Activated CD8-positive, alpha-beta memory T cell treated with anti-CD3 and anti-CD28 coated beads, Interleukin-2, amount 50 U/mL, for 48 hours (primary cell): ENCODE data around the gene MESD.

ENCODE experiments used
- DNase-seq: peaks from one replicate; pipeline ENCODE4 v3.0.0-alpha.2; 2020

The MESD gene

DNA sequence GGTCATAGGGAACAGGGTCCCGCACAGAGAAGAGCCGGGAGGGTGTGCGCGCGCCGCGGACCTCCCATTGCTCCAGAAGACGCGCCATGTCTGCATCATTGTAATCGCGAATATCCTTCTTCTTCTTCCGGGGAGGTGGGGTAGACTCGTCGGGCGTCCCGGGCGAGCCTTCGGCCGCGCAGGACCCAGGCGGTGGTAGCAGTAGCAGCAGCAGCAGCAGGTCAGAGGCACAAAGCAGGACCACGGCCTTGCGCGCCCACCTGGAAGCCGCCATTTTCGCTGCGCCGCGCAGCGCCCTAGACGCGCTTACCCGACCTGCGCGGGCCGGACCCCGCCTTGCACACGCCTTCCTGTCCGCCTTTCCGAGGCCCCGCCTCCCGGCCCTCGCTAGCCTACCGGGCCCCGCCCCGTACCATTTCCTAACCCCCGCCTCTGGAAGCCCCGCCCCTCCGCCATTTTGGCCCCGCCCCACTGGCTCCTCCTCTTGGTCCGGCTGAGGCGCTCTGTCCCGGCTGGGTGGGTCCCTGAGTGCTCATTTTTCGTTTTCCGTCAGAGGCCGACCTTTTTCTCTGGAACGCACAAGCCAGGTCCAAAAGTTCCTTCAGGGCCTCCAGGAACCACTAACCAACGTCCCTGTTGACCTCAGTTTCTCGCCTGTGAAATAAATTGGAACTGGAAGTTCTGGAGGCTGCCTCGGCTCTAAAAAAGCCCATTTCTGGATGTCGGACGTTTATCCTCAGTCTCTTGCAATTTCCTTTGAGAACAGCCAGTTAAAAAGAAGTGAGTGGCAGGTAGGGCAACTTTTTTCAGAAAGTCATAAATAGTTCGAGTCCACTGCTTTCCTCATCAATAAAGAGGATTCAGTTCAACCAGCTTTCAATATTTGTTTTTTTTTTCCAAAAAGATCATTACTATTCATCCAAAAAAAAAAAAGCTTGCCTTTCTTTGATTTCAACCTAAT, at the start of gene MESD:
MESD (minus strand) TSS at position 302 of the 961 bp plus-strand sequence; CDS start at position 274, 28 bp downstream.
- peak; percentile 99 for DNase-seq

DNA sequence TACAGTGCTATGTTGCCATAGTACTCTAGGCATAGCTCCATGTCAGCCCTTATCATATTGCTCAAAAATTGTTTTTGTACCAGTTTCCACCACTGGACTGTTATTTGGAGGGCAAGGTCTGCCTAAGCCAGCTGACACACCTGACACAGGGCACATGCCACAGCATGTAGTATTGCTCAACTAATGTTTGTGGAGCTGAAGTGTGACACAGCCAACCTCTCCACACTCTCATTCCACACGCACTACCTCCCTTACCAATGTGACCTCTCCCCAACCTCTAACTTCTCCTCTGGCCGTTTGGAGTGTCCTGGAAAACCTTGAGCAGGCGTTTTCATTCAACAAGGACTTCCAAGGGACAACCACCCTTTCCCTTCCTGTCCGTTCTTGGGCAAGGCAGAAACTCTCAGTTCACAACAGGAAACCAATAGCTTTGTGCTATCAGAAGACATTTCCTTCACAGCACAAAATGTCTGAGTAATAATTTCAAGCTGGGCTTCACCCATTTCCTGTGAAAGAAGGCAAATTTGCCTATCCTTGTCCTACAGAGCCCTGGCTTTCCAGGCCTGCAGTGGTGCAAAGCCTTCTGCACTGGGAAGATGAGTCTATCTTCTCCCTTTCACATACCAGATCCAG, 49.5 kb upstream of the MESD start:
- no peak for DNase-seq

DNA sequence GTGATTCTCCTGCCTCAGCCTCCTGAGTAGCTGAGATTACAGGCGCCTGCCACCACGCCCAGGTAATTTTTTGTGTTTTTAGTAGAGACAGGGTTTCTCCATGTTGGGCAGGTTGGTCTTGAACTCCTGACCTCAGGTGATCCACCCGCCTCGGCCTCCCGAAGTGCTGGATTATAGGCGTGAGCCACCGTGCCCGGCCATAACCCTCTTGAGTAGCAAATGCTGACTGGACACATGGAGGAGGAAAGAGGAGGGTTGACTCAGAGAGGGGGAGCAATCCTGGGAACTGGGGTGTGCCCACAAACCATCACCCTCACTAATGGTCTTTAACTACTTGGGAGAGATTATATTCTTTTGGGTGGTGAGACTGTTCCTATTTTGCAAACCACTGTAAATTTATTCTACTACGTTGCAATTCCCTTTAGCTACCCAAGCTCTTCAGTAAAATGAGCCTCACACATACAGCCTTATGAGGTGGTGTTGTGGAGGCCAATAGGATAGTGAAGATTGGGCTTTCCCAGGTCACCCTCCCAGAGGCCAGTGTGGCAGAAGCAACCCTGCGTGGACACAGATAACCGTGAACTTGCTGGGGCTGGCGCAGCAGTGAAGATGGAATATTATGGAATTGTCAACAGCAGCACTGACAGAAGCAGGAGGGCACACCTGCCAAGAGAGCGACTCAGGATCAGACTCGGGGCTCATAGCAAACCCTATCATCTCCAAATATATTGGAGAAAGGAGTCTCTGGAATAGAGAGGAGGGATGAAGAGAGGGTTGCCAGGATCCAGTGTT, 48.5 kb upstream of the MESD start:
- DNase-seq, result no peak

DNA sequence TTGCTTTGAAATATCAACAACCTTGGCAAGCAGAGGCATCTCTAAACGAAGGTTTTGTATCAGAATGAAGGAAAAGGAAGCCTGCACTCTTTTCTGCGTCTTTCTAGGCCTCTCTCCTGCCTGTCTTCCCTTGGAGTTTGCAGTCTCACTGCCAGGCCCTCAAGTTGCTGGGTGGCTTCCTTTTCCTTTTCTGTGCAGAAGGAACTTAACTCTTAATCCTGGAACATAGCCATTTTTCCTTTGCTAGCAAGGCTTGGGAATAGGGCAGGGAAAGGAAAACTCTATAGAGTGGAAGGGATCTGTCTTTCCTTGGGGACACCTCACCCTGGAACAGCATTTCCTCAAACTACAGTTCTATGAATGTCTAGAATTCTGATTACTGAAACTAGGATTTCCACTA, 43.9 kb upstream of the MESD start:
- no peak for DNase-seq

DNA sequence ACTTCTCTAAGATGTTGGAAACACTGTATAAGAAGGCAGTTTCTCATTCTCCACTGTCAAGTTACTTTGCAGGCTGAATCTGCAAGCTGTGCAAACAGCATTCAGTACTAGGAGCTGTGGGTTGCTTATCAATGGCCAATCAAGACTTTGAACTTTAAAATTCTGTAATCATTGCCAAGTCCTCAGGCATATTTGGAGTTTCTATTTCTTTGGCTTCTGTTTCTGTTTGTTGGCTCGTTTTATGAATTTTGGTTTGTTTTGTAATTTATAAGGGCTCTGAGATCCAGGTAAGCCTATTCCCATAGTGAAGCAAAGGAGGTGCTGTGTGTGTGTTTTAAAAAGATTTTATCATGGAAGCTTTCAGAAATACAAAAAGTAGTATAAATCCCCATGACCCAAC, 43.2 kb upstream of the MESD start:
- no peak for DNase-seq

DNA sequence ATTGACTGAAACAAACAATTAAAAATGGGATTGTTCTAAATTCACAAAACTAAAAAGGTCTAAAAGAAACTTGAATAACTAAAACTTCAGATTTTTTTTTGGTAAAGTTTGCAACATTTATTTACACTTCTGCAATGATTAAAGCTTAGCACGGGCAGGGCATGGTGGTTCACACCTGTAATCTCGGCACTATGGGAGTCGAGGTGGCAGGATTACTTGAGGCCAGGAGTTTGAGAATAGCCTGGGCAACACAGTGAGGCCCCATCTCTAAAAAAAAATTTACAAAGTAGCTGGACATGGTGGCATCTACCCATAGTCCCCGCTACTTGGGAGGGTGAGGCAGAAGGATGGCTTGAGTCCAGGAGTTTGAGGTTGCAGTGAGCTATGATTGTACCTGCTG, 42.7 kb upstream of the MESD start:
- no peak for DNase-seq

DNA sequence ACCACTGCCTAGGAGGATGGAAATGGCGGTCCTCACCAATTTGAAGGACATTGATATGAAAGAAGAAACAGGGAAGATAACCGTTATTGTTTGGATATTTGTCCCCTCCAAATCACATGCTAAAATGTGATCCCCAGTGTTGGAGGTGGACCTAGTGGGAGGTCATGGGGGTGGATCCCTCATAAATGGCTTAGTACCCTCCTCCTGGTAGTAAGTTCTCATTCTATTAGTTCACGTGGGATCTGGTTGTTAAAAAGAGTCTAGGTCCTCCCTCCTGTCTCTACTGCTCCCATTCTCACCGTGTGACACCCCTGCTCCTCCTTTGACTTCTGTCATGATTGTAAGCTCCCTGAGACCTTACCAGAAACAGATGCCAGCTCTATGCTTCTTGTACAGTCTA, 41.6 kb upstream of the MESD start:
- no peak for DNase-seq

DNA sequence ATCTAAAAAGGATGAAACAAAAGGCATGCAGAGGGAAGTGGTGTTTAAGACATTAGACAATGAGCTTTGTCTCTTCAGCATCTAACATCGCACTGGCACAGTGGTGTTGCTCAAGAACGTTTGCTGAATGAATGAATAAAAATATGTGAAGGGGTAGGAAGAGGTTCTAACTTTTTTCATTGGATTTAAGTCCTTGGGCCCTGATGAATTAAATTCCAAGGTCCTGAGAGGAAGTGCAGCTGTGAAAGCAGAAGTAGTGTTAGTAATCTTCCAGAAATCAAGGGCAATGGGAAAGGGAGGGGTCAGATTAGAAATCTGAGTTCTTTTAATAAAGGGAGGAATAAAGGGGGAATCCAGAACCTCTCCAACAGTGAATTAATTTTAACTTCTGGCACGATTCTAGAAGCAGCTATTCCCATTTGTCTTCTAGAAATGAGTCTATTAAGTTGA, 40.7 kb upstream of the MESD start:
- no peak for DNase-seq

DNA sequence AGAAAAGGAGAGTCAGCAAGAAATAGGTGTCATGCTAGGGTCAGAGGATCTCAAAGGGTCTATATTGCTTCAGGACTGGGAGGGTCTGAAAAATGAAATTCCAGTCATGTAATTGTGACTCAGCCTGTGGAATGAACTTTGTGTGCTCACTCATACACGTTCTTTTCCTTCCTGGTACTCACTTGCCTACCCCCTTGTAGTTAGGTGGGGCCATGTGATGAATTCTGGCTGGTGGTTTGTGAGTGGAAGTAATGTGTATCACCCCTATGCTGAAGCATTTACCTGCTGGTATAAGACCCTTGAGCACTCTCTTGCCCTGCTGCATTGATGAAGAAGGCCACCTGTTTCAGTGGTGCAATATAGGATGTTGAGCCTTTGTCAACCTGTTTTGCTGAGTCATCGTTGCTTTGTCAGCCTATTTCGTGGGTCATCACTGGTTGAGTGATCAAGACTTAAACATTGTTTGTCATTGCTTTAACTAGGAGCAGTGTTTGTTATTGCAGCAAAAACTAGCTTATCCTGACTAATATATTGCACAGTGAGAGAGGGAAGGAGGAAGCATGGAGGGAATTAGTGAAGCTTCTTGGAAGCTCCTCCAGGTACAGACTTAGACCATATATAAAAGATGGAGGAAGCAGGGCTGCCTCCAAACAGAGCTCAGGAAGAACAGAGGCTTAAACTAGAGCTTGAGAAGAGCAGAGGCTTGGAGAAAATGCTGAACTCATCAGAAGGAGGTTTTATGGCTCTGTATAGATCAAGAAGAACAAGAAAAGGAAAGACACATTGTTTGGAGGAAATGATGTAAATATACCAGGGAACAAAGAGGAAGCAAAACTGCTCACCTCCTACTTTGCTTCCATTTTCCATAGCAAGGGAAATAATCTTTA, 40.0 kb upstream of the MESD start:
- no peak for DNase-seq

DNA sequence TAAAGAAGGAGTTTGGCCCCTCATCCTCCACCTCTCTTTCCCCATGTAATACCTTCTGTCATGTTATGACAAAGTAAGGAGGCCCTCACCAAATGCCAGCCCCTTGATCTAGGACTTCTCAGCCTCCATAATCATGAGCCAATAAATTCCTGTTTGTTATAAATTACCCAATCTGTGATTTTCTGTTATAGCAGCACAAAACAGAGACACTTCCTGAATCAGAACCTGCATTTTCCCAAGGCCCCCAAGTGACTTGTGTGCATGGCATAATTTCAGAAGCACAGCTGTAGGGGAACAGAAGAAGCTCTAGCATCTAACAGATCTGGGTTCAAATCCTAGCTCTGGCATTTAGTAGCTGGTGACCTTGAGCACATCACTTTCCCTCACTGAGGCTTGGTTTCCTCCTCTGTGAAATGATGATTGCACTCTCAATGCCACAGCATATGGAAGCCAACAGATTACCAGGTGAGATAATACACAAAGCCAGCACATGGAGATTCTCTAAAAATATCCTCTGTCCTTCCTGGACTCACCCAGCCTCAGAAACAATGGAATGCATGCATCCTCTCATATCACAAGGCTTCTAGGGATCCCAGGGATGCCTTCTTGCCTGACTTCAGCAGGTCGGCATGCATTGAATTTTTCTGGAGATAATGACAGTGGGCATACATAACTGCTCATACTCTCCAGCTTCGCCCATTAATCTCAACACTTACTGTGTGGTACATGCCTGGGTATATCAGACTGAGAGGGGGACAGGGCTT, 37.4 kb upstream of the MESD start:
- DNase-seq, result no peak

DNA sequence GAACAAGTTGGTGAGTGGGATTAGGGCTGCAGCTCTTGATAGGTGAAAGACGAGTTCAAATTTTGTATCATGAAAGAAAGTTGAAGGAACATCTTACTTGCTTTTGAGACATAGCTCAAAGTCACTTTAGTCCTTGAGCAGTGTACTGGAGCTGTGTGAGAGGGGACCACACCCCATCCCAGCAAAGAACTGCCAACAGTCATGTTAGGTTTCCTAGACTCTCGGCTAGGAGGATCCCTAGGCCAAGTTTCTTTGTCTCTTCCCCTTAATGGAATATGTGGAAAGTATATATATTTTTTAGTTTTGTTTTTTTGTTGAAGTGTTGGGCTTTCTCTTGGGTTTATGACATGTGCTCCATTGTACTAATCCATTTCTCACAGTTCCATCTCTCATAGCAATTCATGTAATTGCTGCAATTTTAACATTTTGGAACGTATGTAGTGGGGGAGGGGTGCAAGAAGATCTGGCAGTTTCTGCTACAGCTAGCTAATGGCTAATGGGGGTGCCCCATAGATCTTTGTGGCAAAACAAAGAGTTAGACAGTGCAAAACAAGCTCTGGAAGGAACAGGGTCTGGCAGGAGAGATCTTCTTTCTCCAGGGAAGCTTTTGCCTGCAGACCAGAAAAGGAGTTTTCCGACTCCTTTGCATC, 36.2 kb upstream of the MESD start:
- no peak for DNase-seq

DNA sequence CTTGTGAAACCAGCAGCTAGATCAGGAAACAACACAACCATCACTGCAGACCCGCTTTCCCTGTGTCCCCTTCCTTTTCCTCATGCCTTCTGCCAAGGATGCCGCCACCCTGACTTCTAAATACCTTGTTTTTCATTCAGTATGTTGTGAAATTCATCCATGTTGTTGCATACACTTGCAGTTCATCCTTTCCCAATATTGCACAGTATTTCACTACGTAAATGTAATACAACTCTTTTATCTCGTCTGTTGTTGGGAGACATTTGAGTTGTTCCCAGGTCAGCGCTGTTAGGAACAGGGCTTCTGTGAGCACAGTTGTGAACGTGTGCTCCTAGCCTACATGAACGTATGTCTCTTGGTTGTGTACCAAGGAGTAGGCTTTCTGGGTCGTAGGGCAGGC, 35.3 kb upstream of the MESD start:
- DNase-seq, result no peak

DNA sequence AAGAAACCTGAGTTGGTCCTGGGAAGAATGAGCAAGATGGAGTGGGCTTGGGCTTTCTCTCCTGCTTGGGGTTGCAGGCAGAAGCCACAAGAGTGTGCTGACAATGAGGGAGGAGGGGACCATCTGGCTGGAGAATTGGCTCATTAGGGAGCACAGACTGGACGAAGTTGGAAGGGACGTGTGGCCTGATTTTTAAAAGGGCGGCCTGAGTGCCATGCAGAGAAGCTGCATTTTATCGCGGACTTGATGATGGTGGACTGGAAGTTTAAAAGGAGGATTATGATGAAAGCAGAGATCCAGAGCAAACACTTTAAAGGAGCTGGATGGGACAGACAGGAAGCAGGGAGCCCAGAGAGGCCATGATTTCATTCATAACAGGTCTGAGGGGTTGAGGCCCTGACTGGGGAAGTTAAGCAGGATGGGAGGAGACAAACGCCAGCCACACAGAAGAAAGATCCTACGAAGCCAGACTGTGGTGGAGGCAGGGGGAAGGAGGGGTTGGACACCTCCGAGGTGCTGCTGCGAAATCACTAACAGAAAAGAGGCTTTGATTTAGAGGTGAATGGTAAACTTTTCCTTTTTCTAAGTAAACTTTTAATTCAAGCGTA, 34.8 kb upstream of the MESD start:
- DNase-seq, result no peak

DNA sequence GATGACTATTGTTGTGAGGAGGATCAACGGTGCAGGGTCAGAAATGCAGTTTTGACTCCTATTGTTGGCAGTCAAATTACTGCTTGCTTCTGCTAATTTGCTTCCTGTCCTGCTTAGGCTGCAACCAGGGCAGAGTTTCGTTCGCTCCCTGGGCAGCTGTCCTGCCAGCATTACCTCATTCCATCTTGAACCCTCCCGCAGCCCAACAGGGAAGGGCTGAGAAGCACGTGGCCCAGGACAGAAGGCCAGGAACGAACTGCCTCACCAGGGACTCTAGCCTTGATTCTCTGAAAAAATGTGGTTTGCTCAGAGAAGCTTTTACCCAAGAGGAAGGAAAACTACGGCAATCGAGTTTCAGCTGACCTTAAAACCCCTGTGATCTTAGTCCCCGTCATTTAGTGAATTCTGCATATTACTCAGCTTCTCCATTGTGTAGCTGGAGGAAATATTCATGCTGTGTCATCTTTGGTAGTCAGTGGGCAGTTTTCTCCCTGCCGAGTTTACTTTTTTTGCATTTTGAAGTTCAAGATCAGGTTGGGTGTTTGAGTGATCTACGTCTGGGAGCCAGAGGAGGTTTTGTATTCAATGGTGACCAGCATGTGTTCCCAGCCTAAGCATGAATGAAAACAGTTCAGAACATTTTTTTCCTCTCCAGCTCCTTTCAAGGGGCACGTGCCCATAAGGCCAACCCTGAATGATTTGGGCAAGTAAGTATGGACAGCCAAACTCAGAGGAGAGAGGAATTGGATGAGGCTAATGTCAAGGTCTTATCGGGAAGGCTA, 34.1 kb upstream of the MESD start:
- DNase-seq, result peak; percentile 65

DNA sequence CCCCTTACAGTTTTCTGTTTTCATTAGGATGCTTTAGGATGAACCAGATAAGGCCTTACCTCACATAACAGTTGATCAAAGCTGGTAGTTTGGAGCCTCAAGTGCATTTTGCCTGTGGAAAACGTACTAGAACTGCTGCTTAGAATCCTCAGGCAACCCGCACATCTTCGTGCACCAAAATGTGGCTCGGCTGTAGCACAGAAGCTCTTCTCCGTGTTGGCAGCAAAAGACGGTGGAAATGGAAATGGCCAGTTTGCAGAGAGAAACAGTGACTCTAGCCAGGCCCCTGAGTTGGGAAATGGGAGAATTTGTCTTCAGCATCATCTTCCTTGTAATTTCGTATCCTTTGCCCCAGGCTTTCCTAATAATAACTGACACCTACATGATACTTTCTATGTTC, 31.7 kb upstream of the MESD start:
- DNase-seq, result no peak

DNA sequence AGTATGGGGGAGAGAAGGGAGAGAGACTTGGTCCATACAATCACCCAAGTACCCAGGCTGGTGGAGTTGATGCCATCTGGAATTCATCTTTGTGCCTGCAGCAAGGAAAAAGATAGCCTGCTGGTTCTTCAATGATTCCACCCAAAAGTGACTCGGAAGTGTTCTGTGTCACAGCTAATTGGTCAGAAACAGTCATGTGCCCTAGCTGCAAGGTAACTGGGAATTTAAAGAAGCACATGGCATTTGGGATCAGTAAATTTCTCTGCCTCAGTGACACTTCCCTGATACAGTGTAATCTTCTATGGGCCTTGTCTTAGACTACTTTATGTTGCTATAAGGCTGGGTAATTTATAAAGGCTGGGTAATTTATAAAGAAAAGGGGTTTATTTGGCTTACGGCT, 28.6 kb upstream of the MESD start:
- no peak for DNase-seq

DNA sequence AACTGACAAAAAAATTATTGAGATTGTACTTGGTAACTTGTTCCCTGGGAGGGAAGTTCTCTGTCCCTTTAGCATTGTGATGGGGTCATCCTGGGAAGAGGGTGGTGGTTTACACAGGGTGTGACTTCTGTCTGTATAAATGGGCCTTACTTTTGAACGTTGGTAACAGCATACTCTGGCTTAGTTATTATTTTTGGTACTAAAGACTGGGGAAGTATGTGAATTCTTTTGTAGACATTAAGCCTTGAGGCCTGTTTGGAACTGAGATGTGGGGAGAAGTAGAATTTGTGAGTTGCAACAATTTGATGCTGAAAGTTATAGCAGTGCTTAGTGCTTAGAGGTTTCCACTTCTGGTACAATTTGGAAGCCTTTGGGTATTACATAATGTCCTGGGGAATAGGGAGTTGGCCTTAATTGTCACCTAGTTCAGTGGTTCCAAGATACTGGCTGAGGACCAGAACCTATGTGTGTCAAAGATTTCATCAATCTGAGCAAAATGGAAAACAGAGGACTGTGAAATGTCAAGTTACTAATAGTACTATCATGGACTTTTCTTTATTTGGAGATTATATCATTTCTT, 27.0 kb upstream of the MESD start:
- DNase-seq, result no peak

DNA sequence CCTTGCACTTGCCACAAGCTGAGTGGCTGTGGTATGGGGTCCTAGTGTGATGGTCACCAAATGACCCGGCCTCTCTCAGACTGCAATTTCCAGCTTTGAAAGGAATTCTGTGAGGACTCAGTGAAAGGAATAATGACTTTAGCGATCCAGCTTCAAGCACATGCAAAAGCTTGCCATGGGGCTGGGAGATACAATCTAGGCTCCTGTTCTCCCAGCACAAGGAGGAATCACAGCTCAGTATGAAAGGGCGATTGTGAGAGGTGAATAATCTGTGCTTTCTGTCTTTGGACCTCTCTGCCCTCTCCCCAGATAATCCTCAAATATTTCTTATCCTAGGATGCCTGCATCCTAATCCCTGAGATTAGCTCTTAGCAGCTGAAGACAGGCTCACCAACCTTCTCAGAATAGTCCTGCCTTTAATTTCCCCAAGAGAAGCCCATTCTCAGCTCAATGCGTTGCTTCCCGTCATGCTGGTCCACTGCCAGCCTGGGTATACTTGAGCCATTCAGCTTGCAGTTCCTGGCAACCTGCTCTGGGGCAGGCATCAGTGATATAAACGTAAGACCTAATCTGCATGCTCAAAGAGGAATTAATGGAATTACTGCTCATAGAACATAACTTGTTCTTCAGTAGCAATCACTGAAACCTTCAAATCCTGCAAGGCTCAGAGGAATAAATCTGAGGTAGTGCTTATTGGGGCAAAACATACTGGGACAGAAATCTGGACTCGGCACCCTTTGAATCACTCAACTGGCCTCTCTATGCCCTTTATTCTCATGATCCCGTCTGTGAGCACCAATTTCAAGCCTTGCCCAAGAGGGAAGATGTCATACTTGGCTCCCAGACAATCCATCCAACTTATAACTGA, 26.2 kb upstream of the MESD start:
- no peak for DNase-seq
